Activated CD4-positive, alpha-beta T cell treated with anti-CD3 and anti-CD28 coated beads, Interleukin-2, Interleukin-6, amounts not matched to agents 100 ng/mL and 50 ng/mL, durations not matched to agents 16 hours and 8 hours (primary cell): ENCODE measurements around the gene CD151.

Experiments used
- DNase-seq: peaks from one replicate; pipeline ENCODE4 v3.0.0-alpha.2; 2020

The CD151 gene

DNA sequence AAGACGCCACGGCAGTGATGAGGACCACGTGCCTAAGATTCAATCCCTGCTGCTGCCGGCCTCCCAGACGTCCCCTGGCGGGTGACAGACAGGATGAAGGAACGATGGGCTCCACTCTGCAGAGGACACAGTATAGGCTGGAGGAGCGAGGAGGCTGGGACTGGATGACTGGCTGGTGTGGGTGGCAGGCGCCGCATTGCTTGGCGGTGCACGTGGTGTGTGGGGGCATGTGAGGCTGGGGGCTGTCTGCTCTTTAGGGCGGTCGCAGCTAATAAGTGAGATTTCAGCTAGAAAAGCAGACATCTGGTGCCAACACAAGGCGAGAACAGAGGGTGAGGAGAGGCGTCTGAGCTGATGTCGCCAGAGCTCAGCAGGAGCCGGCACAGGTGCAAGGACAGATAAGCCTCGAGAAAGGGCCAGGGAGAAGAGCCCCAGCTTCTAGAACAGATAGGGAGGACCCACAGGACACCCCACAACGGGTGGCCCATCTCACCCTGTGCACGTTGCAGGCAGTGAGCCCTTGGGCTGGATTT, 43.1 kb downstream of the CD151 start:
- no peak for DNase-seq

DNA sequence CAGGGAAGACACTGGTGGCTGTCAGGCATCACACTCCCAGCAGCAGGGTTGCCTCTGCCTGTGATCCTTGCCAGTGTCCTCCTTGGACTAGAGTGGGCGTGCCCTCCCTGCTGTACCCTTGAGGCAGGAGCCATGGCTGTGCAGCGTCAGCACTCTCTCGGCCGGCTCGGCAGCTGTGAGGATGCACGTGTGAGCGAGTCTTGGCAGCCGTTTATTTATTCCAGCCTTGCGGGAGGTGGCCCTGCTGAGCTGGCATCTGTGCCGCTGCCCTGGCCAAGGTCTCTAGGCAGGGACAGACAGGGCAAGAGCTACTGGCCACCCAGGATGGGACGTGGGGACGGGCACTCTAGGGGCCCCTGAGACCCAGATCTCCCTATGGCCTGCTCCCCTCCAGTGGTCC, 43.8 kb downstream of the CD151 start:
- DNase-seq: no peak

DNA sequence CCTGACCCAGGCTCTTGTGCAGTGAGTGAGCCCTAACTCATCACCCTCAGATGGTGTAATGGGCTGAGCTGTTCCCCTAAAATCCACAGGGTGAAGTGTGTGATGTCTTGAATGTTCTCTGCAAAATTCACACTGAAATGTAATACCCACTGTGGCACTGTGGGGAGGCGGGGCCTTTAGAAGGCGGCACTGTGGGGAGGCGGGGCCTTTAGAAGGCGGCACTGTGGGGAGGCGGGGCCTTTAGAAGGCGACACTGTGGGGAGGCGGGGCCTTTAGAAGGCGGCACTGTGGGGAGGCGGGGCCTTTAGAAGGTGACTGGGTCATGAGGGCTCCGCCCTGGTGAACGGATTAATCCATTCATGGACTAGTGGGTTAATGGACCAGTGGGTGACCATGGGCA, 44.8 kb downstream of the CD151 start:
- peak; percentile 45 for DNase-seq

DNA sequence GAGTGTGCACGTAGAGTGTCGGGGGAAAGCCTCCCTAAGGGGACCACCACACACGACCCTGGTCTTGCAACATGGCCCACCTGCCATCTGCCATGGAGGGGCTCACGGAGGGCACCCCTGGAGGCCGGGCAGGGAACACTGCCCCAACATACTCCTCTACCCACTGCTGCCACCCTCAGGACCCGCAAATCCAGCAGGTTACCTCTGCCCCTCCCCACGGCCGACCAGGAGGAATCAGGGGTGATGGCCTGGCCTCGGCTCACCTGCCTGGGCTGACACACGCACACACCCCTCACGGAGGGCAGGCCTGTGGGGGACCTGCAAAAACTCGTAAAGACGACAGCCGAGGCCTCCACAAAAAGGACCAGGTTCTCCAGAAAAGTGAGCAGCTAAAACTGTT, 47.7 kb downstream of the CD151 start:
- DNase-seq: no peak

GRCh38 chr11:882596-882995, 49.8 kb downstream of the CD151 start:
- DNase-seq: no peak

GRCh38 chr11:883527-883926, 50.8 kb downstream of the CD151 start:
- DNase-seq: no peak

DNA sequence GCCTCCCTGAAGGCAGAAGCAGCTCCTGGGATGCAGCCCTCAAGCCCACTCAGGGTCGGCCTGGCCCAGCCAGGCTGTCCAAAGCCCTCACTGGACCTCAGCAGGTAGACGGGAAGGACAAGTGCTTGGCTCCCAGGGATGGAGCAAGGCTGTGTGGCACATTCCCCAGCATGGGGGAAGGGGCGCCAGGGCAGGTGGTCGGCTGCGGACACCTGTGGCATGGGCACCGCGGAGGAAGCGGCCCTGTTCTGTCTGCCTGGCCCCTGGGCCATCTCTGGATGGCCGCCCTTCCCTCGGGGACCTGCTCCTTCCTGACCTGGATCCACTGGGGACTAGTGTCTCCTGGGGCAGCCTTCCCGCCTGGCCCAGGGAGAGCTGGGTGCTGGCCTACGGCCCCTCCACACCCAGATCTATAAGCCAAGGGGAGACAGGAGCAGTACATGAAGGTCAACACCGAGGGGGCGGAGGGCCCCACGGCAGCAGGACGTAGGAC, 51.9 kb downstream of the CD151 start:
- DNase-seq: no peak

- DNase-seq: no peak
Observed at GRCh38 chr11:886568-886967, 53.8 kb downstream of the CD151 start.

DNA sequence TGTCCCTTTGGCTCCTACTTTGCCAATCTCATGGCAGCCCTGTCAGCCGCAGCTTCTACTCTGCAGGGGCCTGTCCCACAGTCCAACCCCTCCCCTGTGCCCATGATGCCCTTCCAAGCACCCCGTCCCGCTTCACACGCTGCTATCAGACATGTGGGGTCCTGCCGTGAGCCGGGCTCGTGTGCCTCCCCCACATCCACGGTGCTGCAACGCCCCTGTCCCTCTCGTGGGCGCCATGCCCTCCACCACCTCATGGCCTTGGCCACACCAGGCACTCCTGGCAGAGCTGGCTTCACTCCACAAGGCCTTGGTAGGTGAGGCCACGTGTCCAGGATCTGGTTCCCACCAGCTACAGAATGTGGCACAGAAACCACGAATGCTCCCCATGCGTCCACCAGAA, 54.8 kb downstream of the CD151 start:
- DNase-seq: no peak
